ENCODE data around the gene KCTD14. TPM values are rescaled to one million over a fixed set of nuclear protein-coding genes. Genes with fewer than 3 reads are reported as not detected.

The KCTD14 gene
- total and polyA plus RNA-seq, 9 donors, result 0.24 to 5.2 (median 1.5) TPM

GRCh38 chr11:78011301-78011700 lies 11.8 kb downstream of the KCTD14 start:
- no peak for TF ChIP-seq POLR2A (IDR thresholded peaks at IDR 0.05)
- TF ChIP-seq EP300 (IDR thresholded peaks at IDR 0.05), result no peak
- TF ChIP-seq CTCF (IDR thresholded peaks at IDR 0.05), result no peak
- Histone ChIP-seq H3K9me3 (no peaks in the 10 kb centered on the region), H3K27me3 (no peaks in the 10 kb centered on the region), H3K27ac (no peak overlapping the region), H3K36me3 (no peaks in the 10 kb centered on the region), H3K4me1 (ENCODE audit: insufficient read depth) (no peaks in the 10 kb centered on the region), H3K4me3 (no peak overlapping the region)
- intact Hi-C loops (cut with DNase I), result no loop called here
- WGBS, 3 donors, result 82 to 96% (median 86%) methylated on average over 2 of the region's 2 CpGs
- DNase-seq, result no peak

- WGBS, 3 donors, result 91 to 96% (median 93%) methylated on average over 6 of the region's 6 CpGs
- Histone ChIP-seq H3K4me1 (ENCODE audit: insufficient read depth) (no peaks in the 10 kb centered on the region), H3K36me3 (no peaks in the 10 kb centered on the region), H3K27ac (no peak overlapping the region), H3K9me3 (no peaks in the 10 kb centered on the region), H3K27me3 (no peaks in the 10 kb centered on the region), H3K4me3 (no peak overlapping the region)
- no peak for DNase-seq
- intact Hi-C loops (cut with DNase I), result no loop called here
- TF ChIP-seq CTCF (IDR thresholded peaks at IDR 0.05) (no peak), POLR2A (IDR thresholded peaks at IDR 0.05) (no peak), EP300 (IDR thresholded peaks at IDR 0.05) (no peak)
Observed at GRCh38 chr11:78010755-78011154, 12.3 kb downstream of the KCTD14 start.

DNA sequence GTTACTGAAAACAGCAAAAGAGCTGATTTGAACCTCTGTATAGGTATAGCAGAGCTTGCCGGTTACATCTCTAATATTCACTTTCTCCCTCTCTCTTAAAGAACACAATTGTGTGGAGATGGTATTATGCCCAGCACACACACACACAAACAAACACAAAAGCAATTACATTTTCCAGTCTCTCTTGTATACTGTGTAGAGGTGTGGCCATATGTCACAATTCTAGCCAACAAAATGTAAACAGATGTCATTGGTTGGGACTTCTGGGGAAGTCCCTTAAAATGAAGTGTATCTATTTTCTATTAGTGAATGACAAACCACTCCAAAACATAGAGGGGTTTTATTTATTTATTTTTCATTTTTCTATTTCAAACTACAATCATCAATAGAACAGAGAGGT lies 12.8 kb downstream of the KCTD14 start:
- no peaks in the 10 kb centered on the region for H3K36me3 ChIP-seq
- no peaks in the 10 kb centered on the region for H3K27me3 ChIP-seq
- H3K9me3 ChIP-seq, result no peaks in the 10 kb centered on the region
- TF ChIP-seq CTCF (IDR thresholded peaks at IDR 0.05) (no peak), POLR2A (IDR thresholded peaks at IDR 0.05) (no peak), EP300 (IDR thresholded peaks at IDR 0.05) (no peak)
- WGBS, 3 donors, result 83 to 96% (median 94%) methylated on average over 1 of the region's 1 CpG
- intact Hi-C loops (cut with DNase I), result no loop called here
- H3K4me1 ChIP-seq (ENCODE audit: insufficient read depth), result no peaks in the 10 kb centered on the region
- H3K4me3 ChIP-seq, result no peak overlapping the region
- DNase-seq, result no peak
- no peak overlapping the region for H3K27ac ChIP-seq

- WGBS, 3 donors, result 89 to 95% (median 93%) methylated on average over 2 of the region's 2 CpGs
Observed at GRCh38 chr11:78009062-78009461, 14.0 kb downstream of the KCTD14 start.

More at GRCh38 chr11:78009062-78009461, 14.0 kb downstream of the KCTD14 start:
- Histone ChIP-seq H3K4me1 (ENCODE audit: insufficient read depth) (no peaks in the 10 kb centered on the region), H3K27me3 (no peaks in the 10 kb centered on the region), H3K36me3 (no peaks in the 10 kb centered on the region), H3K9me3 (no peaks in the 10 kb centered on the region), H3K27ac (no peak overlapping the region), H3K4me3 (no peak overlapping the region)
- intact Hi-C loops (cut with DNase I), result no loop called here
- TF ChIP-seq EP300 (IDR thresholded peaks at IDR 0.05) (no peak), POLR2A (IDR thresholded peaks at IDR 0.05) (no peak), CTCF (IDR thresholded peaks at IDR 0.05) (no peak)
- no peak for DNase-seq

All from ovary (tissue), 9 donors.